HepG2 (cell line): Measurements from ENCODE around the gene DDN. TPM values are rescaled to one million over a fixed set of nuclear protein-coding genes. Genes with fewer than 3 reads are reported as not detected.

Source experiments
- ATAC-seq: fragments of 200-7000 bp; cut with Tn5 transposase; 3 replicates; pipeline ENCODE4 v1.9.1; 2020; ENCODE audit warnings: mild to moderate bottlenecking, moderate library complexity
- BruUV-seq: library from RNA; stranded (reverse); fragments of 400-500 nt; replicated peaks from 2 replicates; lab custom pipeline; 2021; lab: Mats Ljungman, UMichigan
- CTCF ChIA-PET: fragments of 300-600 bp; formaldehyde crosslinking; extraction: SDS; loops from one replicate; lab custom pipeline; 2021; ENCODE audit warnings: low total read pairs, inconsistent platforms, low intra/inter-chr PET ratio; lab: Yijun Ruan, JAX
- POLR2A ChIA-PET: fragments of 350-600 bp; sonication (Branson Sonifier 250); formaldehyde crosslinking; loops from one replicate; lab custom pipeline; 2020; ENCODE audit warnings: antibody characterized with exemption, inconsistent platforms; lab: Yijun Ruan, JAX
- DNase-seq: peaks from one replicate; pipeline ENCODE4 v3.0.0-alpha.2; 2015; ENCODE audit warnings: low spot score
- FAIRE-seq: peaks from 3 replicates; lab custom pipeline; 2011; peaks lifted over from hg19 to GRCh38; lab: Jason Lieb, UNC
- H2AFZ ChIP-seq: one replicate; pipeline ENCODE4 v1.6.1; 2011; ENCODE audit warnings: low read length, inconsistent platforms
- H3K27ac ChIP-seq: fragments of 300-600 bp; 3 replicates; pipeline ENCODE4 v1.8.0; 2011; ENCODE audit warnings: mixed run types, mild to moderate bottlenecking, mixed read lengths, low read length, inconsistent platforms; ENCODE audit not compliant: insufficient read depth; ENCODE audit errors: extremely low read length
- H3K27me3 ChIP-seq, 2 experiments: fragments of 200-600 bp in 1 of 2; 2 replicates in 1 of 2; 3 replicates in 1 of 2; pipeline versions ENCODE4 v1.6.0 to v1.8.0; 2011; ENCODE audit warnings: low read length in 2 of 2, mild to moderate bottlenecking in 2 of 2, moderate library complexity in 2 of 2, inconsistent platforms in 1 of 2; ENCODE audit not compliant: insufficient read depth in 2 of 2, control insufficient read depth in 1 of 2
- H3K36me3 ChIP-seq, 2 experiments: fragments of 200-600 bp in 1 of 2; replicated peaks in 1 of 2; 2 replicates in 1 of 2; 3 replicates in 1 of 2; pipeline versions ENCODE4 v1.5.1 to v1.8.0; 2011; ENCODE audit warnings: low read length in 2 of 2, inconsistent platforms in 1 of 2; ENCODE audit not compliant: insufficient read depth in 2 of 2, control insufficient read depth in 1 of 2
- H3K4me1 ChIP-seq: 2 replicates; pipeline ENCODE4 v1.5.1; 2012; ENCODE audit warnings: low read length, inconsistent platforms; ENCODE audit not compliant: insufficient read depth
- H3K4me2 ChIP-seq: 2 replicates; pipeline ENCODE4 v1.6.0; 2011; ENCODE audit warnings: low read depth, low read length, inconsistent platforms
- H3K4me3 ChIP-seq, 3 experiments: fragments of 200-600 bp in 1 of 3; sonication (generic), shearing (Covaris generic) in 1 of 3; replicated peaks in 1 of 3; 2 replicates each; pipeline ENCODE4 v1.5.1; 2011 to 2016; ENCODE audit warnings: low read length in 3 of 3, inconsistent platforms in 2 of 3, low read depth in 2 of 3, mild to moderate bottlenecking in 2 of 3, control low read depth in 1 of 3, mixed read lengths in 1 of 3; ENCODE audit not compliant: insufficient read depth in 1 of 3
- H3K79me2 ChIP-seq: one replicate; pipeline ENCODE4 v1.6.1; 2011; ENCODE audit warnings: low read length, inconsistent platforms; ENCODE audit not compliant: insufficient read depth
- H3K9ac ChIP-seq: 2 replicates; pipeline ENCODE4 v1.6.0; 2011; ENCODE audit warnings: mild to moderate bottlenecking, low read depth, low read length, inconsistent platforms; ENCODE audit not compliant: insufficient read depth
- H3K9me3 ChIP-seq: 2 replicates; pipeline ENCODE4 v1.5.1; 2012; ENCODE audit warnings: mild to moderate bottlenecking, low read length
- H4K20me1 ChIP-seq: 2 replicates; pipeline ENCODE4 v1.6.0; 2011; ENCODE audit warnings: inconsistent platforms, mild to moderate bottlenecking, low read length, moderate library complexity; ENCODE audit not compliant: insufficient read depth
- ATRX ChIP-seq: sonication (generic); formaldehyde crosslinking; IDR thresholded peaks from 2 replicates; pipeline ENCODE4 v1.4.0; 2020; ENCODE audit warnings: missing genetic modification reagents, borderline replicate concordance
- KAT7 ChIP-seq: IDR thresholded peaks from 2 replicates; pipeline ENCODE4 v1.6.1; 2018; ENCODE audit warnings: borderline replicate concordance, missing compliant biosample characterization
- LCORL ChIP-seq, 2 experiments: fragments of 450-650 bp in 1 of 2; sonication (generic) in 1 of 2; formaldehyde crosslinking in 1 of 2; IDR thresholded peaks; 2 replicates each; pipeline versions ENCODE4 v1.5.0 to v1.6.1; 2017 to 2020; ENCODE audit warnings: antibody characterized with exemption in 1 of 2, missing genetic modification reagents in 1 of 2
- ZNF451 ChIP-seq: sonication (generic); formaldehyde crosslinking; IDR thresholded peaks from 2 replicates; pipeline ENCODE4 v1.5.0; 2020; ENCODE audit warnings: mild to moderate bottlenecking, missing genetic modification reagents
- ZNF75D ChIP-seq: sonication (generic); formaldehyde crosslinking; IDR thresholded peaks from 2 replicates; pipeline ENCODE4 v1.8.1; 2023; ENCODE audit warnings: missing genetic modification reagents, mild to moderate bottlenecking, borderline replicate concordance
- WGBS: methylation state at CpG from one replicate; pipeline ENCODE4 v1.1.6; 2017; ENCODE audit warnings: low lambda C conversion rate; 5-methylcytosine and 5-hydroxymethylcytosine counted together
- in situ Hi-C: cut with HindIII; loops from 2 replicates; pipeline ENCODE4 v1.10.0; 2017; ENCODE audit warnings: low pct_unique_long_range_greater_than_20kb; ENCODE audit not compliant: extremely low pct_ligation_motif_present
- intact Hi-C: fragments of 100-400 bp; cut with micrococcal nuclease; formaldehyde crosslinking; loops from one replicate; pipeline ENCODE4 v1.10.0; 2022; ENCODE audit not compliant: unreplicated experiment
- polyA plus RNA-seq, 8 experiments: library from polyadenylated mRNA; depleted of rRNA in 3 of 8; stranded (reverse) in 7 of 8; unstranded in 1 of 8; fragments of >200 nt; fragmentation: Illumina TruSeq in 4 of 8; extraction: Trizol in 4 of 8; gene quantifications; 2 replicates each; pipeline versions ENCODE4 v1.2.1 to v1.2.3, GENCODE V29; 2011 to 2016; ENCODE audit warnings: low read depth in 4 of 8, missing spikeins in 1 of 8, mixed read lengths in 1 of 8; ENCODE audit not compliant: insufficient read depth in 1 of 8
- total RNA-seq, 5 experiments: library from RNA; depleted of rRNA; stranded (reverse); fragments of >200 nt; fragmentation: Illumina TruSeq; extraction: Trizol; gene quantifications; 2 replicates each; pipeline ENCODE4 v1.2.3, GENCODE V29; 2016; ENCODE audit warnings: low read depth in 1 of 5
- TF ChIP-seq, protein P1 (sequence below): sonication (generic); formaldehyde crosslinking; IDR thresholded peaks from 2 replicates; pipeline ENCODE4 v1.4.0; 2020; ENCODE audit warnings: missing genetic modification reagents, borderline replicate concordance
- TF ChIP-seq, protein P2 (sequence below): sonication (generic); formaldehyde crosslinking; IDR thresholded peaks from 2 replicates; pipeline ENCODE4 v1.5.1; 2020; ENCODE audit warnings: mild to moderate bottlenecking, missing genetic modification reagents, moderate library complexity

DDN gene
- total and polyA plus RNA-seq, 2 of the 13 experiments (the other 11 are each of a cell fraction or from before 2014, with no cell fraction given) = 0.24 to 0.53 TPM

DNA sequence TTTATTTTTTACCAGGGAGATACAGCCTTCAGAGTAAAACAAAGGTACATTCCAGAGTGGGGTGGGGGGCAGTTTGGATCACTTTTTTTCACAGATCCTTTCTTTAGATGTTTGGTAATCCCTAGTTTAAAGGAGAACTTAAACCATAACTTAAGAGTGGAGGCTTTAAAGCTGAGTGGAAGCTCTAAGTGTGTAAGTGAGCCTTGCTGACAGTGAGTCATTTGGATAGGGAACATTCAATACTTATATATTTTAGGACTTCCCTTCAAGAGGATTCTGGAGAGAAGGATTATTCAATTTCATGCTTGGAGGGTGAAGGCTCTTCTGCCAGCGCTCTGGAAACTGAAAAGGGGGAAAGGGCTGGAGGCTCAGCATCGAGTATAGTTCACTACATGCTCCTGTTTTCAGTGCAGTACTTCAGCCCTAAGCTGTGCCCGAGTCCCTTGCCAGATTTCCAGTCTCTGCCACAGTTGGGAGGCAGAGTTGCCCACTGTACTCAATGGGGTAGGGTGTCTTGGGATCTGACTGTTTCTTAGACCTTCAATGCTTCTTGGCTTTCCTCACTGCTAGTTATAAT is 11.0 kb upstream of the DDN start:
- POLR2A ChIA-PET = interaction anchor here (2.6 kb wide), 1 partner anchor 11 kb away, joined by 13 read pairs; the partner anchor contains the start of gene DDN
- Histone ChIP-seq H3K9me3 (no peaks in the 10 kb centered on the region), H2AFZ (no peak overlapping the region), H3K4me1 (peaks cover 21% of the 10 kb centered on the region), H3K36me3 (peaks cover 0 to 11% of the 10 kb centered on the region in 2 experiments; a peak in 3 of 5 replicates), H3K4me3 (no peak overlapping the region), H3K27me3 (no peaks in the 10 kb centered on the region), H3K9ac (no peak overlapping the region), H3K79me2 (peaks cover 3% of the 10 kb centered on the region), H3K27ac (no peak overlapping the region), H3K4me2 (no peak overlapping the region), H4K20me1 (no peaks in the 10 kb centered on the region)
- TF ChIP-seq ZNF451 (CRISPR knock-in tag) = no peak
- TF ChIP-seq LCORL (IDR thresholded peaks at IDR 0.05) = no peak
- TF ChIP-seq LCORL (CRISPR knock-in tag; IDR thresholded peaks at IDR 0.05) = no peak
- TF ChIP-seq KAT7 (CRISPR knock-in tag) = no peak
- TF ChIP-seq, protein P1, sequence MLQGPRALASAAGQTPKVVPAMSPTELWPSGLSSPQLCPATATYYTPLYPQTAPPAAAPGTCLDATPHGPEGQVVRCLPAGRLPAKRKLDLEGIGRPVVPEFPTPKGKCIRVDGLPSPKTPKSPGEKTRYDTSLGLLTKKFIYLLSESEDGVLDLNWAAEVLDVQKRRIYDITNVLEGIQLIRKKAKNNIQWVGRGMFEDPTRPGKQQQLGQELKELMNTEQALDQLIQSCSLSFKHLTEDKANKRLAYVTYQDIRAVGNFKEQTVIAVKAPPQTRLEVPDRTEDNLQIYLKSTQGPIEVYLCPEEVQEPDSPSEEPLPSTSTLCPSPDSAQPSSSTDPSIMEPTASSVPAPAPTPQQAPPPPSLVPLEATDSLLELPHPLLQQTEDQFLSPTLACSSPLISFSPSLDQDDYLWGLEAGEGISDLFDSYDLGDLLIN (CRISPR knock-in tag) = no peak
- TF ChIP-seq ZNF75D = no peak
- no peak for TF ChIP-seq ATRX (CRISPR knock-in tag)
- TF ChIP-seq, protein P2, sequence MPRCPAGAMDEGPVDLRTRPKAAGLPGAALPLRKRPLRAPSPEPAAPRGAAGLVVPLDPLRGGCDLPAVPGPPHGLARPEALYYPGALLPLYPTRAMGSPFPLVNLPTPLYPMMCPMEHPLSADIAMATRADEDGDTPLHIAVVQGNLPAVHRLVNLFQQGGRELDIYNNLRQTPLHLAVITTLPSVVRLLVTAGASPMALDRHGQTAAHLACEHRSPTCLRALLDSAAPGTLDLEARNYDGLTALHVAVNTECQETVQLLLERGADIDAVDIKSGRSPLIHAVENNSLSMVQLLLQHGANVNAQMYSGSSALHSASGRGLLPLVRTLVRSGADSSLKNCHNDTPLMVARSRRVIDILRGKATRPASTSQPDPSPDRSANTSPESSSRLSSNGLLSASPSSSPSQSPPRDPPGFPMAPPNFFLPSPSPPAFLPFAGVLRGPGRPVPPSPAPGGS (CRISPR knock-in tag) = no peak
- DNase-seq (no peak), FAIRE-seq (no peak), ATAC-seq (no peak)
- in situ Hi-C loops (no loop called here), intact Hi-C loops (loop anchor here (5.0 kb wide), 1 partner anchor 52 kb away; the partner anchor contains the start of gene KMT2D)
- WGBS = 94% methylated on average over 3 of the region's 3 CpGs
- BruUV-seq = no TSS peak
- CTCF ChIA-PET = no interaction called here
